Activated naive CD4-positive, alpha-beta T cell treated with anti-CD3 and anti-CD28 coated beads, Interleukin-2, amount 10 ng/mL, durations not matched to agents 7 days and 5 days (primary cell): ENCODE data around the gene UQCR10.

Experiments used
- CTCF ChIA-PET: fragments of 350-600 bp; sonication (Branson Sonifier 250); formaldehyde crosslinking; loops from one replicate; lab custom pipeline; 2021; ENCODE audit warnings: antibody characterized with exemption; lab: Charles Lee
- DNase-seq: peaks from one replicate; pipeline ENCODE4 v3.0.0-alpha.2; 2020
- H3K27ac Mint-ChIP-seq: one replicate; pipeline ENCODE4 v1.8.0; 2021; ENCODE audit warnings: mild to moderate bottlenecking, moderate library complexity, mixed read lengths
- H3K27me3 Mint-ChIP-seq: one replicate; pipeline ENCODE4 v1.8.0; 2021; ENCODE audit warnings: mild to moderate bottlenecking, mixed read lengths
- H3K36me3 Mint-ChIP-seq: one replicate; pipeline ENCODE4 v1.8.0; 2021; ENCODE audit warnings: mixed read lengths
- H3K4me1 Mint-ChIP-seq: one replicate; pipeline ENCODE4 v1.8.0; 2021; ENCODE audit warnings: mixed read lengths
- H3K4me3 Mint-ChIP-seq: one replicate; pipeline ENCODE4 v1.8.0; 2021; ENCODE audit warnings: mild to moderate bottlenecking, moderate library complexity, mixed read lengths
- H3K9me3 Mint-ChIP-seq: one replicate; pipeline ENCODE4 v1.8.0; 2021; ENCODE audit warnings: mixed read lengths

The UQCR10 gene

GRCh38 chr22:29767171-29768051 lies at the start of gene UQCR10:
UQCR10 (plus strand) TSS chr22:29767369; CDS start chr22:29767399, 30 bp downstream.
- Mint-ChIP-seq H3K27me3 (no peaks in the 10 kb centered on the region), H3K4me1 (peaks cover 39% of the 10 kb centered on the region), H3K27ac (peak within 1 kb of the TSS; percentile 91), H3K4me3 (peak within 1 kb of the TSS; percentile 99), H3K36me3 (peaks cover 23% of the 10 kb centered on the region), H3K9me3 (no peaks in the 10 kb centered on the region)
- CTCF ChIA-PET, result interaction anchor here (1.1 to 1.4 kb wide), 3 partner anchors 13 to 238 kb away, joined by 3 to 5 read pairs (median 3); no protein-coding TSS in a partner anchor
- DNase-seq, result peak; percentile 96

- Mint-ChIP-seq H3K4me3 (no peak overlapping the region), H3K27me3 (peaks cover 92% of the 10 kb centered on the region), H3K9me3 (no peaks in the 10 kb centered on the region), H3K36me3 (no peaks in the 10 kb centered on the region), H3K27ac (no peak overlapping the region), H3K4me1 (peaks cover 2% of the 10 kb centered on the region)
- no peak for DNase-seq
- CTCF ChIA-PET, result no interaction called here
Observed at GRCh38 chr22:29717789-29718188, 49.4 kb upstream of the UQCR10 start.

GRCh38 chr22:29718949-29719898 lies 47.9 kb upstream of the UQCR10 start:
- no peak overlapping the region for H3K4me3 Mint-ChIP-seq
- no peaks in the 10 kb centered on the region for H3K36me3 Mint-ChIP-seq
- H3K27ac Mint-ChIP-seq, result peak overlapping the region; percentile 58
- H3K9me3 Mint-ChIP-seq, result no peaks in the 10 kb centered on the region
- peaks cover 2% of the 10 kb centered on the region for H3K4me1 Mint-ChIP-seq
- CTCF ChIA-PET, result interaction anchor here (0.8 kb wide), 1 partner anchor 83 kb away, joined by 3 read pairs; no protein-coding TSS in a partner anchor
- no peak for DNase-seq
- H3K27me3 Mint-ChIP-seq, result peaks cover 94% of the 10 kb centered on the region

- no peak within 1 kb of the TSS for H3K4me3 Mint-ChIP-seq
- DNase-seq, result no peak
- CTCF ChIA-PET, result no interaction called here
- peaks cover 94% of the 10 kb centered on the region for H3K27me3 Mint-ChIP-seq
- H3K9me3 Mint-ChIP-seq, result no peaks in the 10 kb centered on the region
- H3K36me3 Mint-ChIP-seq, result no peaks in the 10 kb centered on the region
- H3K4me1 Mint-ChIP-seq, result peaks cover 2% of the 10 kb centered on the region
- peak within 1 kb of the TSS; percentile 58 for H3K27ac Mint-ChIP-seq
Observed at GRCh38 chr22:29719899-29720645, 47.1 kb upstream of the UQCR10 start, which contains the start of gene CABP7. CABP7 (plus strand) TSS chr22:29720003; CDS start chr22:29720425, 422 bp downstream.

- peaks cover 94% of the 10 kb centered on the region for H3K27me3 Mint-ChIP-seq
- no peaks in the 10 kb centered on the region for H3K36me3 Mint-ChIP-seq
- no peaks in the 10 kb centered on the region for H3K9me3 Mint-ChIP-seq
- H3K4me1 Mint-ChIP-seq, result peaks cover 2% of the 10 kb centered on the region
- H3K27ac Mint-ChIP-seq, result no peak overlapping the region
- no peak for DNase-seq
- no peak overlapping the region for H3K4me3 Mint-ChIP-seq
- CTCF ChIA-PET, result no interaction called here
Observed at GRCh38 chr22:29720811-29721323, 46.3 kb upstream of the UQCR10 start.

GRCh38 chr22:29722151-29722550 lies 45.0 kb upstream of the UQCR10 start:
- peaks cover 2% of the 10 kb centered on the region for H3K4me1 Mint-ChIP-seq
- DNase-seq, result no peak
- no peak overlapping the region for H3K4me3 Mint-ChIP-seq
- H3K9me3 Mint-ChIP-seq, result no peaks in the 10 kb centered on the region
- H3K36me3 Mint-ChIP-seq, result no peaks in the 10 kb centered on the region
- H3K27ac Mint-ChIP-seq, result no peak overlapping the region
- peaks cover 92% of the 10 kb centered on the region for H3K27me3 Mint-ChIP-seq
- CTCF ChIA-PET, result no interaction called here

- Mint-ChIP-seq H3K4me1 (peaks cover 2% of the 10 kb centered on the region), H3K27me3 (peaks cover 92% of the 10 kb centered on the region), H3K27ac (no peak overlapping the region), H3K36me3 (no peaks in the 10 kb centered on the region), H3K4me3 (no peak overlapping the region), H3K9me3 (no peaks in the 10 kb centered on the region)
- CTCF ChIA-PET, result interaction anchor here (1.1 kb wide), 1 partner anchor 19 kb away, joined by 3 read pairs; no protein-coding TSS in a partner anchor
- DNase-seq, result no peak
Observed at GRCh38 chr22:29722587-29722986, 44.6 kb upstream of the UQCR10 start.

- no peaks in the 10 kb centered on the region for H3K9me3 Mint-ChIP-seq
- no peak overlapping the region for H3K27ac Mint-ChIP-seq
- CTCF ChIA-PET, result interaction anchor here (1.1 kb wide), 1 partner anchor 18 kb away, joined by 3 read pairs; no protein-coding TSS in a partner anchor
- DNase-seq, result no peak
- no peaks in the 10 kb centered on the region for H3K36me3 Mint-ChIP-seq
- peaks cover 87% of the 10 kb centered on the region for H3K27me3 Mint-ChIP-seq
- H3K4me1 Mint-ChIP-seq, result peaks cover 2% of the 10 kb centered on the region
- H3K4me3 Mint-ChIP-seq, result no peak overlapping the region
Observed at GRCh38 chr22:29723766-29724165, 43.4 kb upstream of the UQCR10 start.

- DNase-seq, result no peak
- no peaks in the 10 kb centered on the region for H3K4me1 Mint-ChIP-seq
- no peak overlapping the region for H3K4me3 Mint-ChIP-seq
- peaks cover 76% of the 10 kb centered on the region for H3K27me3 Mint-ChIP-seq
- no peak overlapping the region for H3K27ac Mint-ChIP-seq
- CTCF ChIA-PET, result interaction anchor here (1.1 kb wide), 1 partner anchor 364 kb away, joined by 3 read pairs; no protein-coding TSS in a partner anchor
- H3K36me3 Mint-ChIP-seq, result no peaks in the 10 kb centered on the region
- no peaks in the 10 kb centered on the region for H3K9me3 Mint-ChIP-seq
Observed at GRCh38 chr22:29724843-29725242, 42.3 kb upstream of the UQCR10 start.

- Mint-ChIP-seq H3K27ac (no peak overlapping the region), H3K4me3 (no peak overlapping the region), H3K36me3 (no peaks in the 10 kb centered on the region), H3K27me3 (peaks cover 68% of the 10 kb centered on the region), H3K9me3 (no peaks in the 10 kb centered on the region), H3K4me1 (no peaks in the 10 kb centered on the region)
- DNase-seq, result no peak
- CTCF ChIA-PET, result interaction anchor here (0.7 to 1.3 kb wide), 3 partner anchors 80 to 282 kb away, joined by 3 read pairs; no protein-coding TSS in a partner anchor
Observed at GRCh38 chr22:29726106-29726505, 41.1 kb upstream of the UQCR10 start.

- no peak for DNase-seq
- Mint-ChIP-seq H3K4me3 (no peak overlapping the region), H3K4me1 (no peaks in the 10 kb centered on the region), H3K36me3 (no peaks in the 10 kb centered on the region), H3K27me3 (peaks cover 63% of the 10 kb centered on the region), H3K27ac (no peak overlapping the region), H3K9me3 (no peaks in the 10 kb centered on the region)
- CTCF ChIA-PET, result interaction anchor here (1.1 to 1.3 kb wide), 2 partner anchors 80 to 281 kb away, joined by 3 read pairs; no protein-coding TSS in a partner anchor
Observed at GRCh38 chr22:29726512-29727130, 40.5 kb upstream of the UQCR10 start.

- DNase-seq, result peak; percentile 38
- CTCF ChIA-PET, result interaction anchor here (1.1 kb wide), 1 partner anchor 79 kb away, joined by 3 read pairs; no protein-coding TSS in a partner anchor
Observed at GRCh38 chr22:29727131-29727523, 40.0 kb upstream of the UQCR10 start.

GRCh38 chr22:29729161-29729560 lies 38.0 kb upstream of the UQCR10 start:
- H3K4me3 Mint-ChIP-seq, result no peak overlapping the region
- peaks cover 38% of the 10 kb centered on the region for H3K27me3 Mint-ChIP-seq
- H3K36me3 Mint-ChIP-seq, result no peaks in the 10 kb centered on the region
- CTCF ChIA-PET, result no interaction called here
- H3K27ac Mint-ChIP-seq, result no peak overlapping the region
- no peaks in the 10 kb centered on the region for H3K9me3 Mint-ChIP-seq
- no peaks in the 10 kb centered on the region for H3K4me1 Mint-ChIP-seq
- no peak for DNase-seq

More at GRCh38 chr22:29727131-29727523, 40.0 kb upstream of the UQCR10 start:
- Mint-ChIP-seq H3K4me3 (no peak overlapping the region), H3K4me1 (no peaks in the 10 kb centered on the region), H3K27ac (no peak overlapping the region), H3K9me3 (no peaks in the 10 kb centered on the region), H3K27me3 (peaks cover 58% of the 10 kb centered on the region), H3K36me3 (no peaks in the 10 kb centered on the region)
